ENCODE results near the gene GRID1.

Gene GRID1

GRCh38 chr10:85668522-85668921 is 698.1 kb downstream of the GRID1 start:
- Histone ChIP-seq H3K14ac (ENCODE audit: low read length in 2 of 2) (no peak overlapping the region), H4K8ac (ENCODE audit: low read length) (no peak overlapping the region), H3K4me1 (ENCODE audit: control insufficient read depth, insufficient read depth, low read depth, low read length) (no peaks in the 10 kb centered on the region), H3K18ac (ENCODE audit: low read depth in 1 of 2, low read length in 2 of 2) (no peak overlapping the region), H3K36me3 (ENCODE audit: control insufficient read depth in 1 of 2, insufficient read depth in 2 of 2, low read depth in 1 of 2, low read length in 2 of 2) (no peaks in the 10 kb centered on the region), H3K27me3 (ENCODE audit: control insufficient read depth in 1 of 2, insufficient read depth in 1 of 2, low read length in 2 of 2) (no peaks in the 10 kb centered on the region), H3K4me2 (ENCODE audit: low read length, poor library complexity, severe bottlenecking) (no peak overlapping the region), H3K79me1 (replicated peaks; ENCODE audit: low read length, poor library complexity, severe bottlenecking) (no peaks in the 10 kb centered on the region), H2BK15ac (ENCODE audit: low read depth, poor library complexity, severe bottlenecking) (no peak overlapping the region), H2AK5ac (ENCODE audit: low read length, severe bottlenecking) (no peak overlapping the region), H2AFZ (ENCODE audit: low read depth, low read length) (no peak overlapping the region), H3K23ac (ENCODE audit: low read length in 2 of 2) (no peak overlapping the region), H4K91ac (ENCODE audit: low read length) (no peak overlapping the region), H3K27ac (ENCODE audit: low read length, poor library complexity, severe bottlenecking) (no peak overlapping the region), H2BK12ac (ENCODE audit: low read length in 2 of 2) (no peak overlapping the region), H2BK120ac (ENCODE audit: low read depth, low read length) (no peak overlapping the region), H3K4me3 (ENCODE audit: insufficient read depth in 1 of 2, low read depth in 1 of 2, low read length in 2 of 2) (no peak overlapping the region), H2BK5ac (ENCODE audit: low read depth, low read length, poor library complexity, severe bottlenecking) (no peak overlapping the region), H3K4ac (ENCODE audit: low read depth in 1 of 2, low read length in 2 of 2) (no peak overlapping the region), H3K9ac (ENCODE audit: low read length) (no peak overlapping the region), H3K9me3 (ENCODE audit: control insufficient read depth, low read length) (peaks cover 13% of the 10 kb centered on the region)
- 96% methylated on average over 1 of the region's 1 CpG for WGBS
- DNase-seq = no peak

GRCh38 chr10:85667638-85668233 is 698.9 kb downstream of the GRID1 start:
- 52% methylated on average over 5 of the region's 5 CpGs for WGBS
- Histone ChIP-seq H4K8ac (ENCODE audit: low read length) (no peak overlapping the region), H2BK5ac (ENCODE audit: low read depth, low read length, poor library complexity, severe bottlenecking) (no peak overlapping the region)

GRCh38 chr10:85666987-85667386 is 699.6 kb downstream of the GRID1 start:
- Histone ChIP-seq H2AK5ac (ENCODE audit: low read length, severe bottlenecking) (no peak overlapping the region), H3K27me3 (ENCODE audit: control insufficient read depth in 1 of 2, insufficient read depth in 1 of 2, low read length in 2 of 2) (no peaks in the 10 kb centered on the region), H3K14ac (ENCODE audit: low read length in 2 of 2) (no peak overlapping the region), H3K27ac (ENCODE audit: low read length, poor library complexity, severe bottlenecking) (no peak overlapping the region), H2BK120ac (ENCODE audit: low read depth, low read length) (no peak overlapping the region), H3K4me1 (ENCODE audit: control insufficient read depth, insufficient read depth, low read depth, low read length) (no peaks in the 10 kb centered on the region), H3K79me1 (replicated peaks; ENCODE audit: low read length, poor library complexity, severe bottlenecking) (no peaks in the 10 kb centered on the region), H3K23ac (ENCODE audit: low read length in 2 of 2) (no peak overlapping the region), H4K91ac (ENCODE audit: low read length) (no peak overlapping the region), H3K4me3 (ENCODE audit: insufficient read depth in 1 of 2, low read depth in 1 of 2, low read length in 2 of 2) (no peak overlapping the region), H3K4me2 (ENCODE audit: low read length, poor library complexity, severe bottlenecking) (no peak overlapping the region), H3K36me3 (ENCODE audit: control insufficient read depth in 1 of 2, insufficient read depth in 2 of 2, low read depth in 1 of 2, low read length in 2 of 2) (no peaks in the 10 kb centered on the region), H3K9ac (ENCODE audit: low read length) (no peak overlapping the region), H2BK15ac (ENCODE audit: low read depth, poor library complexity, severe bottlenecking) (no peak overlapping the region), H2AFZ (ENCODE audit: low read depth, low read length) (no peak overlapping the region), H2BK5ac (ENCODE audit: low read depth, low read length, poor library complexity, severe bottlenecking) (no peak overlapping the region), H2BK12ac (ENCODE audit: low read length in 2 of 2) (no peak overlapping the region), H3K18ac (ENCODE audit: low read depth in 1 of 2, low read length in 2 of 2) (no peak overlapping the region), H4K8ac (ENCODE audit: low read length) (no peak overlapping the region), H3K9me3 (ENCODE audit: control insufficient read depth, low read length) (peaks cover 4% of the 10 kb centered on the region), H3K4ac (ENCODE audit: low read depth in 1 of 2, low read length in 2 of 2) (no peak overlapping the region)
- DNase-seq = no peak
- 85% methylated on average over 4 of the region's 6 CpGs for WGBS

More at GRCh38 chr10:85667638-85668233, 698.9 kb downstream of the GRID1 start:
- Histone ChIP-seq H3K27me3 (ENCODE audit: control insufficient read depth in 1 of 2, insufficient read depth in 1 of 2, low read length in 2 of 2) (no peaks in the 10 kb centered on the region), H3K14ac (ENCODE audit: low read length in 2 of 2) (no peak overlapping the region), H3K23ac (ENCODE audit: low read length in 2 of 2) (no peak overlapping the region), H4K91ac (ENCODE audit: low read length) (no peak overlapping the region), H3K4me3 (ENCODE audit: insufficient read depth in 1 of 2, low read depth in 1 of 2, low read length in 2 of 2) (no peak overlapping the region), H3K79me1 (replicated peaks; ENCODE audit: low read length, poor library complexity, severe bottlenecking) (no peaks in the 10 kb centered on the region), H2AFZ (ENCODE audit: low read depth, low read length) (no peak overlapping the region), H3K4me2 (ENCODE audit: low read length, poor library complexity, severe bottlenecking) (no peak overlapping the region), H2BK15ac (ENCODE audit: low read depth, poor library complexity, severe bottlenecking) (no peak overlapping the region), H3K9me3 (ENCODE audit: control insufficient read depth, low read length) (peaks cover 9% of the 10 kb centered on the region), H2BK12ac (ENCODE audit: low read length in 2 of 2) (no peak overlapping the region), H2AK5ac (ENCODE audit: low read length, severe bottlenecking) (no peak overlapping the region), H3K4ac (ENCODE audit: low read depth in 1 of 2, low read length in 2 of 2) (no peak overlapping the region), H3K18ac (ENCODE audit: low read depth in 1 of 2, low read length in 2 of 2) (no peak overlapping the region), H3K36me3 (ENCODE audit: control insufficient read depth in 1 of 2, insufficient read depth in 2 of 2, low read depth in 1 of 2, low read length in 2 of 2) (no peaks in the 10 kb centered on the region), H3K9ac (ENCODE audit: low read length) (no peak overlapping the region), H2BK120ac (ENCODE audit: low read depth, low read length) (no peak overlapping the region), H3K4me1 (ENCODE audit: control insufficient read depth, insufficient read depth, low read depth, low read length) (no peaks in the 10 kb centered on the region), H3K27ac (ENCODE audit: low read length, poor library complexity, severe bottlenecking) (no peak overlapping the region)
- no peak for DNase-seq

DNA sequence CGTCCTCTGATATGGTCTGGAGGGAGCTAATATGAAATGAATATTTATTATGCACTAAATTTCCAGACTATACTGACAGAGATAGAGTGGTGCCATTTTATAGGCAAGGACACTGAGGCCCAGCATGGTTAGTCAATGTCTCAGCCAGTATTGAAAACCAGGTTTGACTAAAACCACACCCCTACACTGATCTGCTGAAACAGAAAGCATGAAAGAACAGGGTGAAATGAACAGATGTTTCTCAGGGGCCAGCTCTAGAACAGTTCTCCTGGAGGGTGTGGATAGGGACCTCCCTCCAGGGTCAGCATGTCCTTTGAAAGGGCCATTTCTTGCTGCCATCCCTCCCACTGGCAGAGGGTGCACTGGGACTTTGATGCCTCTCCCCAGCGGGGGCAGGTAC is 700.5 kb downstream of the GRID1 start:
- H3K4ac ChIP-seq (ENCODE audit: low read depth in 1 of 2, low read length in 2 of 2) = no peak overlapping the region
- no peaks in the 10 kb centered on the region for H3K27me3 ChIP-seq (ENCODE audit: control insufficient read depth in 1 of 2, insufficient read depth in 1 of 2, low read length in 2 of 2)
- no peaks in the 10 kb centered on the region for H3K36me3 ChIP-seq (ENCODE audit: control insufficient read depth in 1 of 2, insufficient read depth in 2 of 2, low read depth in 1 of 2, low read length in 2 of 2)
- no peak overlapping the region for H4K91ac ChIP-seq (ENCODE audit: low read length)
- no peak overlapping the region for H3K14ac ChIP-seq (ENCODE audit: low read length in 2 of 2)
- H2BK5ac ChIP-seq (ENCODE audit: low read depth, low read length, poor library complexity, severe bottlenecking) = no peak overlapping the region
- no peak overlapping the region for H3K23ac ChIP-seq (ENCODE audit: low read length in 2 of 2)
- no peaks in the 10 kb centered on the region for H3K9me3 ChIP-seq (ENCODE audit: control insufficient read depth, low read length)
- no peak overlapping the region for H3K27ac ChIP-seq (ENCODE audit: low read length, poor library complexity, severe bottlenecking)
- WGBS = 94% methylated on average over 1 of the region's 2 CpGs
- no peak overlapping the region for H3K9ac ChIP-seq (ENCODE audit: low read length)
- H3K4me2 ChIP-seq (ENCODE audit: low read length, poor library complexity, severe bottlenecking) = no peak overlapping the region
- no peak overlapping the region for H2BK120ac ChIP-seq (ENCODE audit: low read depth, low read length)
- H4K8ac ChIP-seq (ENCODE audit: low read length) = no peak overlapping the region
- H2AFZ ChIP-seq (ENCODE audit: low read depth, low read length) = no peak overlapping the region
- no peak overlapping the region for H3K18ac ChIP-seq (ENCODE audit: low read depth in 1 of 2, low read length in 2 of 2)
- no peak overlapping the region for H2BK12ac ChIP-seq (ENCODE audit: low read length in 2 of 2)
- no peak for DNase-seq
- no peak overlapping the region for H3K4me3 ChIP-seq (ENCODE audit: insufficient read depth in 1 of 2, low read depth in 1 of 2, low read length in 2 of 2)
- no peak overlapping the region for H2AK5ac ChIP-seq (ENCODE audit: low read length, severe bottlenecking)
- H3K4me1 ChIP-seq (ENCODE audit: control insufficient read depth, insufficient read depth, low read depth, low read length) = no peaks in the 10 kb centered on the region
- H2BK15ac ChIP-seq (ENCODE audit: low read depth, poor library complexity, severe bottlenecking) = no peak overlapping the region
- H3K79me1 ChIP-seq (replicated peaks; ENCODE audit: low read length, poor library complexity, severe bottlenecking) = no peaks in the 10 kb centered on the region

Data from mesenchymal stem cell (in vitro differentiated cells and primary cell).